Neural cell (in vitro differentiated cells): ENCODE measurements around the gene POLK. TPM values are rescaled to one million over a fixed set of nuclear protein-coding genes. Genes with fewer than 3 reads are reported as not detected.

Experiments used
- H2AFZ ChIP-seq: fragments of 200-600, 300-800 bp; sonication (generic), shearing (Covaris generic); 2 replicates; pipeline ENCODE4 v1.6.0; 2014; ENCODE audit warnings: low read depth, mild to moderate bottlenecking, antibody characterized with exemption, low read length, moderate library complexity
- H3F3A ChIP-seq: fragments of 200-600 bp; shearing (Covaris generic); 2 replicates; pipeline ENCODE4 v1.6.1; 2016; ENCODE audit warnings: mild to moderate bottlenecking, moderate library complexity, mixed read lengths, antibody characterized with exemption, low read length; ENCODE audit not compliant: insufficient read depth, poor library complexity, severe bottlenecking
- H3K27ac ChIP-seq: fragments of 200-600, 300-800 bp; sonication (generic), shearing (Covaris generic); 2 replicates; pipeline ENCODE4 v1.5.1; 2014; ENCODE audit warnings: mild to moderate bottlenecking, low read length, moderate library complexity
- H3K27me3 ChIP-seq: fragments of 300-800, 200-600 bp; sonication (generic), shearing (Covaris generic); 2 replicates; pipeline ENCODE4 v1.6.0; 2014; ENCODE audit warnings: mild to moderate bottlenecking, low read depth, low read length, moderate library complexity; ENCODE audit not compliant: insufficient read depth
- H3K36me3 ChIP-seq: fragments of 300-800, 200-600 bp; sonication (generic), shearing (Covaris generic); 2 replicates; pipeline ENCODE4 v1.5.1; 2014; ENCODE audit warnings: mild to moderate bottlenecking, antibody characterized with exemption, low read length, moderate library complexity; ENCODE audit not compliant: insufficient read depth
- H3K4me2 ChIP-seq: fragments of 300-800, 200-600 bp; sonication (generic), shearing (Covaris generic); 2 replicates; pipeline ENCODE4 v1.6.0; 2014; ENCODE audit warnings: mild to moderate bottlenecking, low read length
- H3K4me3 ChIP-seq: fragments of 300-800, 200-600 bp; sonication (generic), shearing (Covaris generic); 2 replicates; pipeline ENCODE4 v1.5.1; 2014; ENCODE audit warnings: mild to moderate bottlenecking, low read length, moderate library complexity
- H3K79me2 ChIP-seq: fragments of 200-600 bp; shearing (Covaris generic); replicated peaks from 2 replicates; pipeline ENCODE4 v1.6.0; 2014; ENCODE audit warnings: mild to moderate bottlenecking, low read length, moderate library complexity; ENCODE audit not compliant: insufficient read depth
- H3K9ac ChIP-seq: fragments of 300-800, 200-600 bp; sonication (generic), shearing (Covaris generic); 2 replicates; pipeline ENCODE4 v1.6.1; 2016; ENCODE audit warnings: mild to moderate bottlenecking, low read length, mixed read lengths
- H3K9me2 ChIP-seq: fragments of 200-600 bp; shearing (Covaris generic); 2 replicates; pipeline ENCODE4 v1.6.1; 2016; ENCODE audit warnings: mild to moderate bottlenecking, low read length, mixed read lengths; ENCODE audit not compliant: insufficient read depth
- H3K9me3 ChIP-seq: fragments of 200-600, 300-800 bp; sonication (generic), shearing (Covaris generic); 2 replicates; pipeline ENCODE4 v1.6.1; 2016; ENCODE audit warnings: mild to moderate bottlenecking, mixed run types, low read length, moderate library complexity, mixed read lengths
- H4K20me1 ChIP-seq: fragments of 200-600 bp; shearing (Covaris generic); 2 replicates; pipeline ENCODE4 v1.6.1; 2016; ENCODE audit warnings: mild to moderate bottlenecking, mixed run types; ENCODE audit not compliant: insufficient read depth
- CTCF ChIP-seq: fragments of 450-650 bp; IDR thresholded peaks from 2 replicates; pipeline ENCODE4 v1.5.1; 2014; ENCODE audit warnings: antibody characterized with exemption, mild to moderate bottlenecking, moderate library complexity; ENCODE audit not compliant: poor library complexity, severe bottlenecking
- EP300 ChIP-seq: fragments of 450-650 bp; conservative IDR thresholded peaks from 2 replicates; pipeline ENCODE4 v1.6.1; 2014; ENCODE audit warnings: antibody characterized with exemption, mild to moderate bottlenecking, moderate library complexity; ENCODE audit not compliant: poor library complexity, severe bottlenecking
- EZH2 ChIP-seq: fragments of 200-600, 300-800 bp; shearing (Covaris generic), sonication (generic); IDR thresholded peaks from 2 replicates; pipeline ENCODE4 v1.6.1; 2014; ENCODE audit warnings: antibody characterized with exemption, low read length, borderline replicate concordance, mild to moderate bottlenecking; ENCODE audit not compliant: insufficient read depth, poor library complexity, severe bottlenecking
- MXI1 ChIP-seq: fragments of 450-650 bp; conservative IDR thresholded peaks from 2 replicates; pipeline ENCODE4 v1.6.1; 2014; ENCODE audit warnings: antibody characterized with exemption, mild to moderate bottlenecking; ENCODE audit not compliant: poor library complexity, severe bottlenecking
- POLR2AphosphoS5 ChIP-seq: IDR thresholded peaks from 2 replicates; pipeline ENCODE4 v1.6.1; 2012
- RAD21 ChIP-seq: fragments of 450-650 bp; conservative IDR thresholded peaks from 2 replicates; pipeline ENCODE4 v1.6.1; 2014; ENCODE audit warnings: antibody characterized with exemption, mild to moderate bottlenecking, moderate library complexity
- SMC3 ChIP-seq: fragments of 450-650 bp; conservative IDR thresholded peaks from 2 replicates; pipeline ENCODE4 v1.6.1; 2014; ENCODE audit warnings: antibody characterized with exemption, mild to moderate bottlenecking, moderate library complexity; ENCODE audit not compliant: poor library complexity
- TAF1 ChIP-seq: IDR thresholded peaks from 2 replicates; pipeline ENCODE4 v1.6.1; 2012; ENCODE audit warnings: low read depth
- polyA plus RNA-seq: library from polyadenylated mRNA; depleted of rRNA; stranded (reverse); fragments of >200 nt; gene quantifications from 2 replicates; pipeline ENCODE4 v1.2.3, GENCODE V29; 2014
- TF ChIP-seq, protein P1 (sequence below): IDR thresholded peaks from 2 replicates; pipeline ENCODE4 v1.6.1; 2012; ENCODE audit warnings: borderline replicate concordance

Gene POLK
- polyA plus RNA-seq, 1 donor from 2014 or later, result 36.4 TPM

GRCh38 chr5:75617736-75618352 is 106.2 kb downstream of the POLK start:
- no peaks in the 10 kb centered on the region for H3K9me2 ChIP-seq
- no peak for TF ChIP-seq CTCF
- TF ChIP-seq SMC3, result no peak
- TF ChIP-seq POLR2AphosphoS5, result no peak
- no peak for TF ChIP-seq EP300
- no peak for TF ChIP-seq MXI1
- no peak for TF ChIP-seq TAF1
- no peak for TF ChIP-seq RAD21
- no peak overlapping the region for H3K4me2 ChIP-seq
- no peaks in the 10 kb centered on the region for H3F3A ChIP-seq
- H3K27ac ChIP-seq, result no peak overlapping the region
- no peak overlapping the region for H3K4me3 ChIP-seq
- H3K9ac ChIP-seq, result no peak overlapping the region
- no peaks in the 10 kb centered on the region for H3K27me3 ChIP-seq
- no peaks in the 10 kb centered on the region for H4K20me1 ChIP-seq
- no peak overlapping the region for H2AFZ ChIP-seq
- H3K9me3 ChIP-seq, result no peaks in the 10 kb centered on the region
- no peaks in the 10 kb centered on the region for H3K79me2 ChIP-seq
- no peaks in the 10 kb centered on the region for H3K36me3 ChIP-seq

DNA sequence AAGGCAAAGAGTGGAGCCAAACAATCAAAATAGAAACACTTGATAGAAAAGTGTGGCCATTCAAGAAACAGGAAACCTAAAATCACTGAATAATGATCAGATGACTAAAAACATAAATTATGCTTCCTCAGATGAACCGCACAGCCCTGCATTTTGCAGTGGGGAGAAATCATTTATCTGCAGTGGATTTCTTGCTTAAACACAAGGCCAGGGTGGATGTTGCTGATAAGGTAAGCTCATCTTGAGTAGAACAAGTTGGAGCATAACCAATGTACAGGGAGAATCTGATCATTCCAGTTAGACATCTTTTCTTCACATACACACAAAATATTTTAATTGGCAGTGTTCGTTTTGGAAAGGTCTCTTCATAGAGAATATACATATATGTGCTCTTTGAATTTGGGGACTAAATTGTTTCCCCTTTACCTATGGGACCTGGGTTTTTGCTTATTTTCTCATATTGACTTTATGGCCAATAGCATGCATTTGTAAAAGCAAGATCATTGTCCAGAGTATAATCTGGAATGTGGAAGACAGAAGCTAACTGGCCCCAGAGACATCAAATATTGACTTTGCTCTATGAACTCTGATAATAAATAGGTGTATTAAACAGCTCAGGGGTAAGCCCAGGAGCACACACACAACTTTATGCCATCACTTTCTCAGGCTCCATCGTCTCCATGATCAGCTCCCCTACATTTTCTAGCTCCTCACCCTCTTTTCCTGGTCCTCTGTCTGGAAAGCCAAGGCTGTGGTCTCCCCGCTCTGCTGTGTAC is 108.7 kb downstream of the POLK start:
- H3K79me2 ChIP-seq, result no peaks in the 10 kb centered on the region
- H3K4me3 ChIP-seq, result no peak overlapping the region
- no peaks in the 10 kb centered on the region for H3K9me2 ChIP-seq
- H2AFZ ChIP-seq, result no peak overlapping the region
- no peaks in the 10 kb centered on the region for H3F3A ChIP-seq
- H3K4me2 ChIP-seq, result no peak overlapping the region
- no peak overlapping the region for H3K9ac ChIP-seq
- no peaks in the 10 kb centered on the region for H3K27me3 ChIP-seq
- H4K20me1 ChIP-seq, result no peaks in the 10 kb centered on the region
- TF ChIP-seq SMC3, result no peak
- TF ChIP-seq RAD21, result no peak
- no peak overlapping the region for H3K27ac ChIP-seq
- H3K9me3 ChIP-seq, result no peaks in the 10 kb centered on the region
- H3K36me3 ChIP-seq, result no peaks in the 10 kb centered on the region

- Histone ChIP-seq H3K9me3 (no peaks in the 10 kb centered on the region), H3K9ac (no peak overlapping the region), H3K36me3 (no peaks in the 10 kb centered on the region), H3K27ac (no peak overlapping the region), H3F3A (no peaks in the 10 kb centered on the region), H3K79me2 (no peaks in the 10 kb centered on the region), H3K4me2 (no peak overlapping the region), H3K27me3 (no peaks in the 10 kb centered on the region), H3K9me2 (no peaks in the 10 kb centered on the region), H3K4me3 (no peak overlapping the region), H2AFZ (no peak overlapping the region), H4K20me1 (no peaks in the 10 kb centered on the region)
- TF ChIP-seq MXI1 (no peak), TAF1 (no peak), SMC3 (no peak), POLR2AphosphoS5 (no peak), EP300 (no peak), CTCF (no peak), EZH2 (no peak), RAD21 (no peak)
- TF ChIP-seq, protein P1, sequence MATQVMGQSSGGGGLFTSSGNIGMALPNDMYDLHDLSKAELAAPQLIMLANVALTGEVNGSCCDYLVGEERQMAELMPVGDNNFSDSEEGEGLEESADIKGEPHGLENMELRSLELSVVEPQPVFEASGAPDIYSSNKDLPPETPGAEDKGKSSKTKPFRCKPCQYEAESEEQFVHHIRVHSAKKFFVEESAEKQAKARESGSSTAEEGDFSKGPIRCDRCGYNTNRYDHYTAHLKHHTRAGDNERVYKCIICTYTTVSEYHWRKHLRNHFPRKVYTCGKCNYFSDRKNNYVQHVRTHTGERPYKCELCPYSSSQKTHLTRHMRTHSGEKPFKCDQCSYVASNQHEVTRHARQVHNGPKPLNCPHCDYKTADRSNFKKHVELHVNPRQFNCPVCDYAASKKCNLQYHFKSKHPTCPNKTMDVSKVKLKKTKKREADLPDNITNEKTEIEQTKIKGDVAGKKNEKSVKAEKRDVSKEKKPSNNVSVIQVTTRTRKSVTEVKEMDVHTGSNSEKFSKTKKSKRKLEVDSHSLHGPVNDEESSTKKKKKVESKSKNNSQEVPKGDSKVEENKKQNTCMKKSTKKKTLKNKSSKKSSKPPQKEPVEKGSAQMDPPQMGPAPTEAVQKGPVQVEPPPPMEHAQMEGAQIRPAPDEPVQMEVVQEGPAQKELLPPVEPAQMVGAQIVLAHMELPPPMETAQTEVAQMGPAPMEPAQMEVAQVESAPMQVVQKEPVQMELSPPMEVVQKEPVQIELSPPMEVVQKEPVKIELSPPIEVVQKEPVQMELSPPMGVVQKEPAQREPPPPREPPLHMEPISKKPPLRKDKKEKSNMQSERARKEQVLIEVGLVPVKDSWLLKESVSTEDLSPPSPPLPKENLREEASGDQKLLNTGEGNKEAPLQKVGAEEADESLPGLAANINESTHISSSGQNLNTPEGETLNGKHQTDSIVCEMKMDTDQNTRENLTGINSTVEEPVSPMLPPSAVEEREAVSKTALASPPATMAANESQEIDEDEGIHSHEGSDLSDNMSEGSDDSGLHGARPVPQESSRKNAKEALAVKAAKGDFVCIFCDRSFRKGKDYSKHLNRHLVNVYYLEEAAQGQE, result no peak
Observed at GRCh38 chr5:75622564-75622963, 110.9 kb downstream of the POLK start.
